Epithelial cell of proximal tubule (primary cell): Measurements from ENCODE around the gene SKAP1. TPM values are rescaled to one million over a fixed set of nuclear protein-coding genes. Genes with fewer than 3 reads are reported as not detected.

ENCODE experiments used
- DNase-seq: peaks from one replicate; pipeline ENCODE4 v3.0.0-alpha.2; 2011; ENCODE audit warnings: low read depth
- H3K4me3 ChIP-seq: 2 replicates; pipeline ENCODE4 v1.5.1; 2011; ENCODE audit warnings: low read depth, mild to moderate bottlenecking, low read length
- total RNA-seq: library from RNA; depleted of rRNA; stranded (reverse); fragments of >200 nt; gene quantifications from 2 replicates; pipeline ENCODE4 v1.2.3, GENCODE V29; 2015
- TF ChIP-seq, protein P1 (sequence below): conservative IDR thresholded peaks from 2 replicates; pipeline ENCODE4 v1.5.1; 2012; ENCODE audit warnings: low read depth, mild to moderate bottlenecking, low read length

The SKAP1 gene
- total RNA-seq, 1 donor from 2014 or later = 11.4 TPM

DNA sequence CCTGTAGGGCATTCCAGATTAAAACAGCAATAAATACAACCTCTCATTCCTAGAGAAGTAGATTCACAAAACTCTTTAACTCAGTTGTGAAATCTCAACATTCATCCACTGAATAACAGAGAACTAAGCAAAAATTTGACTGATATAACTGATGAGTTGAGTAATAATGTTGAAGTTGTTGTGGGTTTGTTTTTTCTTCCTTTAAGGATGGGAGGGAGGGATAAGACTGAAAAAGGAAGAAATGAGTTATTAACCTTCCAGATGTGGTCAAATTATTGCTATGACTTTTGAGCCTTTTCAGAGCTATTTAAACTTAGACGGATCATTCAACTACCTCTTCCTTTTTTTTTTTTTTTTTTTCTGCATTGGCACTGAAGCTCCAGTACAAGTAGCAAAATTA lies 38.6 kb downstream of the SKAP1 start:
- TF ChIP-seq, protein P1, sequence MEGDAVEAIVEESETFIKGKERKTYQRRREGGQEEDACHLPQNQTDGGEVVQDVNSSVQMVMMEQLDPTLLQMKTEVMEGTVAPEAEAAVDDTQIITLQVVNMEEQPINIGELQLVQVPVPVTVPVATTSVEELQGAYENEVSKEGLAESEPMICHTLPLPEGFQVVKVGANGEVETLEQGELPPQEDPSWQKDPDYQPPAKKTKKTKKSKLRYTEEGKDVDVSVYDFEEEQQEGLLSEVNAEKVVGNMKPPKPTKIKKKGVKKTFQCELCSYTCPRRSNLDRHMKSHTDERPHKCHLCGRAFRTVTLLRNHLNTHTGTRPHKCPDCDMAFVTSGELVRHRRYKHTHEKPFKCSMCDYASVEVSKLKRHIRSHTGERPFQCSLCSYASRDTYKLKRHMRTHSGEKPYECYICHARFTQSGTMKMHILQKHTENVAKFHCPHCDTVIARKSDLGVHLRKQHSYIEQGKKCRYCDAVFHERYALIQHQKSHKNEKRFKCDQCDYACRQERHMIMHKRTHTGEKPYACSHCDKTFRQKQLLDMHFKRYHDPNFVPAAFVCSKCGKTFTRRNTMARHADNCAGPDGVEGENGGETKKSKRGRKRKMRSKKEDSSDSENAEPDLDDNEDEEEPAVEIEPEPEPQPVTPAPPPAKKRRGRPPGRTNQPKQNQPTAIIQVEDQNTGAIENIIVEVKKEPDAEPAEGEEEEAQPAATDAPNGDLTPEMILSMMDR = no peak
- no peak for DNase-seq
- H3K4me3 ChIP-seq = no peak overlapping the region

DNA sequence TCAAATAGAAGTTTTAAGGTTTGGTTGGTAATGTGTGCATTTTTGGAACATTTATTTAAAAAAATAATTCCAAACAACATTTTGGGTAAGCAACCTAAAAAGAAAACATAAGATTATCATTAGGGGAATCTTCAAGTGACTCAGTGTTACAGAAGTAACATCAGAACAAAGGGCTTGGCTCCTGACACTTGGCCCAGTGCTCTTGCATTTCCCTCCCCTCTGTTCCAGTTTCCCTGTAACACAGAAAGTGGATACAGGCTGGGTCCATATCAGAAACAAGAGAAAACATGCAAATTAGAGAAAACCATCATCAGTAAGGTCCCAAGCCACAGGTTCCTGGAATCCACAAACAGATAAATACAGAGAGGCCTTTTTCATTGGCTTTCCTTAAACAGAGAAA lies 40.1 kb downstream of the SKAP1 start:
- TF ChIP-seq, protein P1 = no peak
- DNase-seq = no peak
- H3K4me3 ChIP-seq = no peak overlapping the region

DNA sequence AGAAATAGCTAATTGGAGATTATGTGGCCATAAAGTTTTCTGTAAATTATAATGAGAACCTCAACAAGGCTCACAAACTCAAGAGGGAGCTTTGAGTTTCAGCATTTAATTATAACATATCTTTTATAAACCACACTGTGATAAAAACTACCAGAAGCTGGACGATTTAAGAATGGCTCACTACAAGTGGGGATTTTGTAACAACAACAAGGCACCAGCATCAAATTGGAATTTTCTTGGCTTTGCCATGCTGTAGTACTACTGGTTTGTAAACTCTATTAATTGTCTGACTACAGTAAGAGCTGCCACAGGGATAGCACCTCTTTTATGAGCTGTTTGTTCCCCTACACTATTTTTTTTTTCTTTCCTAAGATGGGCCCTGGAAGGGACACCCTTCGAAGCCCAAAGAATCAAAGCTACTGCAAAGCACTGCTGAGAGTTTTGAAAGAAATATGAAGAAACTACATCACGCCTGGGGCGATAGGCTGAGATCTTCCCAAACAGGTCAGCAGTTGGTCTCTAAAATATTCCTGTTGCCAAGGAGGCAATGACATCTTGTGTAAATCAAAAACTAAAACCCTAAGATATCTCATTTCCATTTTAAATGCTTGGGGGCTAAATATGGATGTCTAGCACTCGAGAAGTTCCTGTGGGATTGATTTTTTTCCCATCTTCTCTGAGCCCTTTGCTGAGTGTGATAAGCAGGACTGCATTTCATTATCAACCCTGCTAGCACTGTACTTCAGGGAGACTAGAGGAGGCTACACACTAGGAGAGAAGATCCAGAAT lies 40.9 kb downstream of the SKAP1 start:
- DNase-seq = no peak
- H3K4me3 ChIP-seq = no peak overlapping the region
- TF ChIP-seq, protein P1 = no peak

DNA sequence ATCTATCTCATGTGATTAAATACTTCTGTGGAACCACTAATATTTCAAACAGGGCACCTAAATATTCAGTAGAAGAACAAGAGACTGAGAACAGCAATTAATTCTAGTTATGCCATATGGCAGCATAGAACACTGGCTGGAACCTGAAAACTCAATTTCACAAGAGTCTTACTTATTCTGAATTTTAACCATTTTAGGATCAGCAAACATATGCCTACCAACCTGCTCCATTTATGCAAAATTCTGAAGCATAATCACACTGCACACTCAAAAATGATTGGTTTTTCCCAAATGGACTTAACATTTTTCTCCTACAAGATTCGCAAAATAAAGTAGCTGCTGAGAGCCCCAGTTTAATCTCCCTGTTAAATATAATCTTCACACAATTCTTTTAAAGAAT lies 43.2 kb downstream of the SKAP1 start:
- H3K4me3 ChIP-seq = no peak overlapping the region
- TF ChIP-seq, protein P1 = no peak
- no peak for DNase-seq

DNA sequence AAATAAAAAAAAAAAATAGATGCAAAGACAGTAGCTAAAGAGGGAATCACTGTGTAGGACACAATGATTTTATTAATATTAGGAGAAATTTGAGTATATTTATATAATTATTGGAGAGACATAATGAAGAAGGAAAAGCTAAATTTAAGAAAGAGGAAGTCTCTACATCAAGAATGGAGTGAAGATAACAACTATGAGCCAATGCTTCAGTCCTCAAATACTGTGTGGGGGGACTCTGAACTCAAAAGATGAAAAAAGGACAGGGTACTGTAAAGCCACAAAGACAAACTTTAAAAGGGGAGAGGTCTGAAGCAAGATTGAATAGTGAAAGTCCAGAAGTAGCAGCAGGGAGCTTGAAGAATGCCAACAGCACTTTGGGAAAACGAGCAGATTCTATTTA lies 44.7 kb downstream of the SKAP1 start:
- H3K4me3 ChIP-seq = no peak overlapping the region
- TF ChIP-seq, protein P1 = no peak
- DNase-seq = no peak

DNA sequence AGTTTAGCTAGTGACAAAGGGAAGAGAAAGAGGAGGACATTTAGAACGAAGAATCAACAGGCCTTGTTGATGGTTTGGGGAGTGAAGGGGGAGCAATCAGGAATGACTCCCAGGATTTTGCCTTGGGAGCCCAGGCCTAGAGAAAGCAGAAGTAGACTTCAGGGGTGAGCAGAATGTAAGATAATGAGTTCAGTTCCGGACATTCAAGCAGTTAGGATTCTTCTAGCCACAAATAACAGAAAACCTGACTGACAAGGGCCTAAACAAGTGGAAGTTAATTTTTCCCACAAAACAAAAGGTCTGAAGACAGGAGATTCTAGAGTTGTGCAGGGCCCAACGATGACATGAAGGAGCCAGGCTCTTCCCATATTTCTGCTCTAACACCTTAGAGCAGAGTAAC lies 45.9 kb downstream of the SKAP1 start:
- no peak for DNase-seq
- TF ChIP-seq, protein P1 = no peak
- H3K4me3 ChIP-seq = no peak overlapping the region

DNA sequence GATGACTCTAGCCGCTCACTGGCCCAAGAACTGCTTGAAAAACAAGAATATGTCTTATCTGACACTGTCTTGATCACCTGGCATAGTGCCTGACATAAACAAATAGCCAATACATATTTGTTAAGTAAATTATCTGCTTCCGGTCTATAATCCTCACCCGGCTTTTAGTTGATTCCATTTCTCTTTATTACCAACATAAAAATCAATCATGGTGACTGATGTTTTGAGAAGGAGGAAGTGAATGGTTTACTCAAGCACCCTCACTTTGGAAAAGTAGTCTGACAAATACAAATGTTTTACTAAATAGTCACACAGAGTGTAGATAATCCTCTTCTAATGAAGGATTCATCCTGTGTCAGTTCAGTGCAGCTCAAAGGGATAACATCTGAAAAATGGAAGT lies 47.0 kb downstream of the SKAP1 start:
- TF ChIP-seq, protein P1 = no peak
- H3K4me3 ChIP-seq = no peak overlapping the region

More for the DNA sequence above, 47.0 kb downstream of the SKAP1 start:
- DNase-seq = no peak
